Measurements from ENCODE around the gene EWSR1. TPM values are rescaled to one million over a fixed set of nuclear protein-coding genes. Genes with fewer than 3 reads are reported as not detected.

EWSR1 gene
- total and polyA plus RNA-seq, 2 of the 4 experiments (the other 2 are of a cell fraction), result 243 to 518 TPM

DNA sequence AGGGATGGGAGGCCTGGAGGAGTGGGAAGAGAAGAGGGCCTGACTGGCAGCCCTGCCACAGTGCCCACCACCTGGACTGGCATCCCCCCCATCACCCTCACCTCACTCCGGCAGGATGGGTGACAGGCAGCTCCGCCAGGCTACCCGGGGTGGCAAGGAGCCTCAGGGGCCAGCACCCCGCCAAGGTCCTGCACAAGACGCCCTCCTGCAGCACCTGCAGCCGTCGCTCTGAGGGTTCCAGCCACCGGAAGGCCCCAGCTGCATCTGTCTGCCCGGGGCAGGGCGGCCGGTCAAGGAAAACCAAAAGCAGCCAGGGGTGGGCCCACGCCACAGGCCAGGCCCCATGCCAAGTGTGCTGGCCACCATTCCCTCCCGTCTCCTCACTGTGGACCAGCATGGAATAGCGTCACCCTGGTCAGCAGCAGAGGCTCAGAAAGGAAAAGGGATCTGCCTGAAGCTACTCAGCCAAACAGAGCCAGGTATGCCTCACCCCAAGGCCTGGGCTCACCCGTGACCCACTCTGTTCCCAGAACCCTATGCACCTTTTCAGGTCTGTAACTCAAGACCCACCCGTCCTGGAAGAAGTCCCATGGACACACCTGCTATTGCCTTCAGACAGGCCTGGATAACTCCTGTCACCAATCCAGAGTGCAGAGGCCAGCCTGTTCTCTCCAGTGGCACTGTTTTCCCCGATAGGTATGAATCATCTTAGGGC, 7.3 kb upstream of the EWSR1 start:
- no peak for ATAC-seq (ENCODE audit: low read depth)
- ChIA-PET CTCF (no interaction called here), POLR2A (ENCODE audit: unreplicated experiment) (no interaction called here)
- Histone ChIP-seq H4K5ac (ENCODE audit: low read depth, low read length) (no peak overlapping the region), H3K79me1 (ENCODE audit: low read depth in 1 of 2, low read length in 2 of 2) (peaks cover 0 to 3% of the 10 kb centered on the region in 2 experiments; a peak in 3 of 4 replicates), H2AK5ac (ENCODE audit: low read depth, low read length) (no peak overlapping the region), H3K4me2 (ENCODE audit: low read depth, low read length) (no peak overlapping the region), H2BK20ac (ENCODE audit: low read depth, low read length) (no peak overlapping the region), H3K4me3 (ENCODE audit: insufficient read depth, low read depth, low read length) (no peak overlapping the region), H3K14ac (replicated peaks; ENCODE audit: low read depth, low read length) (no peak overlapping the region), H4K8ac (ENCODE audit: low read depth in 2 of 2, low read length in 2 of 2) (no peak overlapping the region), H3K9me3 (ENCODE audit: control insufficient read depth, insufficient read depth, low read length) (no peaks in the 10 kb centered on the region), H4K91ac (ENCODE audit: insufficient read depth, low read depth, low read length) (no peak overlapping the region), H3K27me3 (ENCODE audit: control insufficient read depth, insufficient read depth, low read length) (no peaks in the 10 kb centered on the region), H3K27ac (ENCODE audit: insufficient read depth, low read length) (no peak overlapping the region), H2AFZ (replicated peaks; ENCODE audit: low read length, poor library complexity) (no peak overlapping the region), H2BK120ac (ENCODE audit: low read depth, low read length) (no peak overlapping the region), H3K9ac (ENCODE audit: low read depth, low read length) (no peak overlapping the region), H3K56ac (ENCODE audit: extremely low read depth, insufficient read depth, low read length) (no peak overlapping the region), H2BK15ac (ENCODE audit: low read depth, low read length) (no peak overlapping the region), H2AK9ac (replicated peaks; ENCODE audit: low read depth, low read length, poor library complexity) (peak overlapping the region; percentile 28), H3K4ac (ENCODE audit: low read depth, low read length) (no peak overlapping the region), H3K9me1 (ENCODE audit: insufficient read depth, low read length) (0 out of 2 replicates have a peak, but pooled peaks cover 2% of the 10 kb centered on the region), H3K4me1 (ENCODE audit: control insufficient read depth, insufficient read depth, low read length) (no peaks in the 10 kb centered on the region), H2BK5ac (ENCODE audit: low read depth, low read length, poor library complexity, severe bottlenecking) (no peak overlapping the region), H3K23ac (ENCODE audit: low read depth, low read length) (no peak overlapping the region), H3K36me3 (ENCODE audit: control insufficient read depth, insufficient read depth, low read length) (peaks cover 22% of the 10 kb centered on the region), H4K20me1 (ENCODE audit: insufficient read depth, low read length) (no peaks in the 10 kb centered on the region), H3K18ac (ENCODE audit: low read depth, low read length) (no peak overlapping the region)
- TF ChIP-seq CEBPB (IDR thresholded peaks at IDR 0.05; ENCODE audit: low read depth, low read length) (no peak), NFE2L2 (IDR thresholded peaks at IDR 0.05; ENCODE audit: low read depth, low read length) (no peak), MXI1 (IDR thresholded peaks at IDR 0.05; ENCODE audit: borderline replicate concordance, low read depth, low read length) (no peak), MAZ (IDR thresholded peaks at IDR 0.05; ENCODE audit: borderline replicate concordance, low read depth, low read length) (no peak), FOS (IDR thresholded peaks at IDR 0.05; ENCODE audit: low read depth, low read length) (no peak), RFX5 (IDR thresholded peaks at IDR 0.05; ENCODE audit: low read depth, low read length) (no peak), SMC3 (IDR thresholded peaks at IDR 0.05; ENCODE audit: low read depth, low read length) (no peak), BHLHE40 (IDR thresholded peaks at IDR 0.05; ENCODE audit: low read depth, low read length) (no peak), CHD1 (IDR thresholded peaks at IDR 0.05; ENCODE audit: low read depth, low read length) (no peak), RAD21 (IDR thresholded peaks at IDR 0.05; ENCODE audit: low read length) (no peak)
- TF ChIP-seq, protein P1, sequence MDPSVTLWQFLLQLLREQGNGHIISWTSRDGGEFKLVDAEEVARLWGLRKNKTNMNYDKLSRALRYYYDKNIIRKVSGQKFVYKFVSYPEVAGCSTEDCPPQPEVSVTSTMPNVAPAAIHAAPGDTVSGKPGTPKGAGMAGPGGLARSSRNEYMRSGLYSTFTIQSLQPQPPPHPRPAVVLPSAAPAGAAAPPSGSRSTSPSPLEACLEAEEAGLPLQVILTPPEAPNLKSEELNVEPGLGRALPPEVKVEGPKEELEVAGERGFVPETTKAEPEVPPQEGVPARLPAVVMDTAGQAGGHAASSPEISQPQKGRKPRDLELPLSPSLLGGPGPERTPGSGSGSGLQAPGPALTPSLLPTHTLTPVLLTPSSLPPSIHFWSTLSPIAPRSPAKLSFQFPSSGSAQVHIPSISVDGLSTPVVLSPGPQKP (IDR thresholded peaks at IDR 0.05; ENCODE audit: borderline replicate concordance, low read depth, low read length), result no peak
- TF ChIP-seq, protein P2, sequence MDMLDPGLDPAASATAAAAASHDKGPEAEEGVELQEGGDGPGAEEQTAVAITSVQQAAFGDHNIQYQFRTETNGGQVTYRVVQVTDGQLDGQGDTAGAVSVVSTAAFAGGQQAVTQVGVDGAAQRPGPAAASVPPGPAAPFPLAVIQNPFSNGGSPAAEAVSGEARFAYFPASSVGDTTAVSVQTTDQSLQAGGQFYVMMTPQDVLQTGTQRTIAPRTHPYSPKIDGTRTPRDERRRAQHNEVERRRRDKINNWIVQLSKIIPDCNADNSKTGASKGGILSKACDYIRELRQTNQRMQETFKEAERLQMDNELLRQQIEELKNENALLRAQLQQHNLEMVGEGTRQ (IDR thresholded peaks at IDR 0.05; ENCODE audit: low read depth, low read length), result no peak
- TF ChIP-seq, protein P3, sequence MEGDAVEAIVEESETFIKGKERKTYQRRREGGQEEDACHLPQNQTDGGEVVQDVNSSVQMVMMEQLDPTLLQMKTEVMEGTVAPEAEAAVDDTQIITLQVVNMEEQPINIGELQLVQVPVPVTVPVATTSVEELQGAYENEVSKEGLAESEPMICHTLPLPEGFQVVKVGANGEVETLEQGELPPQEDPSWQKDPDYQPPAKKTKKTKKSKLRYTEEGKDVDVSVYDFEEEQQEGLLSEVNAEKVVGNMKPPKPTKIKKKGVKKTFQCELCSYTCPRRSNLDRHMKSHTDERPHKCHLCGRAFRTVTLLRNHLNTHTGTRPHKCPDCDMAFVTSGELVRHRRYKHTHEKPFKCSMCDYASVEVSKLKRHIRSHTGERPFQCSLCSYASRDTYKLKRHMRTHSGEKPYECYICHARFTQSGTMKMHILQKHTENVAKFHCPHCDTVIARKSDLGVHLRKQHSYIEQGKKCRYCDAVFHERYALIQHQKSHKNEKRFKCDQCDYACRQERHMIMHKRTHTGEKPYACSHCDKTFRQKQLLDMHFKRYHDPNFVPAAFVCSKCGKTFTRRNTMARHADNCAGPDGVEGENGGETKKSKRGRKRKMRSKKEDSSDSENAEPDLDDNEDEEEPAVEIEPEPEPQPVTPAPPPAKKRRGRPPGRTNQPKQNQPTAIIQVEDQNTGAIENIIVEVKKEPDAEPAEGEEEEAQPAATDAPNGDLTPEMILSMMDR (conservative IDR thresholded peaks at IDR 0.05; ENCODE audit: low read depth, low read length), result no peak
- dilution Hi-C loops (cut with HindIII; ENCODE audit: low sequenced_read_pairs, unreplicated experiment), result no loop called here
- 90% methylated on average over 13 of the region's 17 CpGs; no CpG with 5 or more reads in 1 of the 2 experiments for WGBS, 2 experiments (ENCODE audit: extremely low coverage in 2 of 2, insufficient read length in 1 of 2)
- no peak for DNase-seq
- in situ Hi-C loops (cut with MboI; ENCODE audit: low sequenced_read_pairs), result no loop called here
- no TSS peak for BruUV-seq (replicated peaks)
- intact Hi-C loops (cut with micrococcal nuclease), result no loop called here

Data from IMR-90 (cell line).